Umbilical cord (tissue), 2 donors: Measurements from ENCODE around the gene CDC42BPB. TPM values are rescaled to one million over a fixed set of nuclear protein-coding genes. Genes with fewer than 3 reads are reported as not detected.
"Not testable (repeated sequence)": the region's sequence is repeated elsewhere in the genome, so short reads cannot be mapped to it uniquely, and the experiment has no call there.

Experiments used
- DNase-seq: peaks from one replicate; pipeline ENCODE4 v3.0.0-alpha.2; 2015; ENCODE audit warnings: low spot score
- total RNA-seq: library from RNA; depleted of rRNA; stranded (reverse); fragments of >200 nt; gene quantifications from one replicate; pipeline ENCODE4 v1.2.3, GENCODE V29; 2014; ENCODE audit warnings: low replicate concordance; ENCODE audit not compliant: insufficient read depth

Gene CDC42BPB
- total RNA-seq, 1 donor from 2014 or later: 99.7 TPM

- DNase-seq: peak; percentile 61
Observed at GRCh38 chr14:102928412-102929240, 128.7 kb downstream of the CDC42BPB start.

DNA sequence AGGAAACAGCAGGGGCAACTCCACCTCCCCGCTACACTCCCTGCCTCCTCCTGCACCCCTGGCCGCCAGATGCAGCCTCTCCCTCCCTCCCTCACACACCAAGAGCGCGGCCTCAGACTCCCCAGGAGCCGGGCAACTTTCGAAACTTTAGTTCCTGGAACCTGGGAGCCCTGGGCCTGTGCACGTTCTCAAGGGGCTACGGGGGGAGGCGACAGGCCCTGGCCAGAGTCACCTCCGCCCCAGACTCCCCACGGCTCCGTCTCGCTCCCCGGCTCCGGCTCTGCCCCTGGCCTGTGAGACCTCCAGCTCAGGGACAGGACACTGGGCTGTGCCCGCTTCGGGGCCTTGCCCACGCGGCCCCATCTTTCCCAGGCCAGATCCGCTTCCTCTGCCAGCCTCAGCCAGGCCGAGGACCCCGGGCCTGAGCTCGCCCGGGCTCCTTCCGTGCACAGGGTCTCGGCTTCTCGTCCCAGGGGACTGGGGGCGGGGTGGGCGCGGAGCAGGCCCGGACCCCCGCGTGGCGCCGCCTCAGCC lies 129.4 kb downstream of the CDC42BPB start:
- peak; percentile 33 for DNase-seq

DNA sequence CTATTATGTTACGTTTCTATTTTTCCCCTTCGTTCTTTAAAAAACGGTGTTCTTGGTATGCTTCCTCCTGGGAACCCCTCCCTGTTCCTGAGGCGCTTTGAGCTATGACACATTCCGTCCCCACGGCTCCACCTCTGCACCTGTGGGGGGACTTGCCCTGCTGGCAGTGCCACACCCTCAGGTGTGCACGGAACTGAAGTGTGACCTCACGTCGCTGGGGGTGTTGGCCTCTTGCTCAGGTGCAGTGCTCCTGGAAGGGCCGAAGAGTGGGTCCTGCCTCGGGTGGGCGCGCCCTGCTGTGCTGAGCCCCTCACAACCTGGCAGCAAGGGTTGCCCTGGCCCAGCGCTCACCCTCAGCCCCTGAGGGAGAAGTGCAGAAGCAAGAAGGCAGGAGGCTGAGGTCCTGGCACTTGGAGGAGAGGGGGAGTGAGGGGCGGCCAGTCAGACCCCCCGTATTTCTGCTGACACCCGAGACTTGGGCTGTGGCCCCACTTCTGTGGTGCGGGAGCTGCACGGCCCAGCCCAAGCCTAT lies 129.9 kb downstream of the CDC42BPB start:
- peak; percentile 26 for DNase-seq

- not testable (repeated sequence) for DNase-seq
Observed at GRCh38 chr14:102926840-102927239, 130.5 kb downstream of the CDC42BPB start.

DNA sequence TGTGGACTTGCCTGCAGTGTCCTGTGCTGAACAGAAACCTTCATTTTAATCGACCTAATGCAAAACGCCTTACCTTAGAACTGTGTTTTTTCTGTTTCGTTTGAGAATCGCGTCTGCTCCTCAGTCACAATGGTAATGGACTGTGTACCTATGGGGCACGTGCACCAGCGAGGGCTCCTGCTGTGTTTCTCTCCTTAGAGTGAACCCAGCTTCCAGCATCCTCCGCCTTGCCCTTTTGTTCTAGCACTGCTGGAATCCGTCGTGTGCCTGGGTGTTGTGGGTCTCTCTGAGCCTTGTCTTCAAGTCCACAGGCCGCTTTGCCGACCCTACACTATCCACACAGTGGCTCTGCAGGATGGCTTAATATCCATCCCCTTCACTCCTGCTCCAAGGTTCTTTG lies 131.2 kb downstream of the CDC42BPB start:
- no peak for DNase-seq

GRCh38 chr14:102925646-102926045 lies 131.7 kb downstream of the CDC42BPB start:
- no peak for DNase-seq

DNA sequence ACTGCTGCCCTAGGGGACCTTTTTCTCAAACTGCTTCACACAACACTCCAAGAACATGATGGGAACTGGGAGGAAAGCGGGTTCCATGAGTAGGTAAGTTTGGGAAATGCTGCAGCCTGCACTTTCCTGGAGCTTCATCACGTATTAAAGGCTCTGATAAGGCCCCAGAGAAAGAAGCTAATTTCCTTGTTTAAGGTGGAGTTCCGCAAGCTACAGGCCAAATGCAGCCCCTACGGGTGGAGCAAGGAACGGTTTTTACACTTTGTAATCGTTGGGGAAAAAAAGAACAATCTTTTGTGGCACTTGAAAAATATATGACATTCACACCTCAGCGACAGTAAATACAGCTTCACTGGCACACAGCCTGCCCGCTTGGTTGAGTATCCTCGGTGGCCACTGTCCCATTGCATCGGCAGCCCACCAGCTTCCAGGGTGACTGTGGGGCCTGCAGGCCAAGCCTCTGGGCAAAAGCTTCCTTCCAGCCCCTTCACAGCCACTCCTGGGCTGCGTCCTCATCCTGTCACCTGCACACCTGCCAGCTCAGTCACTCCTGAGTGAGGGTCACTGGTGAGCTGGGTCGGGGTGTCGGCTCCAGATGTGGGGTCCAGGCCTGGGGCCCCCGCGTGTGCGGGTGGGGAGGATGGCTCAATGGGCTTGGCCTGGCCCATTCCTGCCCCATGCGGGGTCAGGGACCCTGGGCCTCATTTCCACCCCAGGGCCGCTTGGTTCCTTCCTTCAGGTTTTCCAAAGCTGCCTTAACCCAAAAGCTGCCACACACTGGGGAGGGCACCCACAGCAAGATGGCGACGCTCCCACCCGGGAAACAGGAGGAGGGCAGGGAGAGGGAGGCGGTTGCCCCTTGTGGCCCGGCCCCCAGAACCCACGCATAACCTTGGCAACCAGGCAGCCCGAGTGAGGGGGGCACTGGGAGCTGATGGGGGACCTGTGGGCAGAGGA lies 132.4 kb downstream of the CDC42BPB start:
- no peak for DNase-seq

GRCh38 chr14:102923925-102924486 lies 133.3 kb downstream of the CDC42BPB start:
- DNase-seq: no peak

DNA sequence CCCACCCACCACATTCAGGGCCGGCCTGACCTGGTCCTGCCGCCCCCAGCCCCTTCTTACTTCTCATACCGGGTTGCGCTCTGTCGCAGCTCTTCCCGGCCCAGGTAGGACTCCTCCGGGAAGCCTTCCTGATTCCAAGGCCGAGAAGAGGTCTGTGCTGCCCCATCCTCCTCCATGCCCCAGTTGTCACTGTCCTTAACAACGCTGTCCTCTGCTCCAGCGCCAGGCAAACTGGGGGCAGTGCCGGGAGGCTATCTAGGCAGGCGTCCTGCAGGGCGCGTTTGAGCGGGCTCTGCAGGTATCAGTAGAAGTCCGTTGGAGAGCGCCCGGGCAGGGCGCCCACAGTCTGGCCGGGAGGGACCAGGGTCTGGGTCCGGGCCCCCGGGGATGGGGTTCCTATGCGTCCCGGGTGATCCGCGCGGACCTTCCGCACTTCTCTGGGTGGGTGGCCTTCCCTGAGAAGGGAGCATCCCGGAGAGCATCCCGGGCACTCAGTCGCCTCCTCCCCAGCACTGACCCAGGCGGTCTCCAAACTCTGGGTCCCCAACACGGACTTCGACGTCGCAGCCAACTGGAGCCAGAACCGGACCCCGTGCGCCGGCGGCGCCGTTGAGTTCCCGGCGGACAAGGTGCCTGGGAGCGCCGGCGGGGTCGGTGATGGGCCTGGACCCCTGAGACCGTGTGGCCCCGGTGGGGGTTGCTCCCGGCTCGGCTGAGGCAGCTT lies 134.0 kb downstream of the CDC42BPB start:
- no peak for DNase-seq

- DNase-seq: no peak
Observed at GRCh38 chr14:102922490-102923200, 134.7 kb downstream of the CDC42BPB start, which contains the start of gene AMN. Gene AMN (plus strand): TSS chr14:102922663. CDS start chr14:102922689, 26 bp downstream.

DNA sequence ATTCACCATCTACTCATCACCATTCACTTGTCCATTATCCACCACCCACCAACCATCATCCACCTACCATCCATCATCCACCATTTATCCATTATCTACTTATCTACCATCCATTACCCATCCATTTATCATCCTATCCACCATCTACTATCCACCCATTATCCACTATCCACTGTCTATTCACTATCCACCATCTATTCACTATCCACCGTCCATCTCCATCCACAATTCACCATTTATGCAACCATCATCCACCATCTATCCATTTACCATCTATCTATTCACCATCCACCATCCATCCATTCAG lies 136.4 kb downstream of the CDC42BPB start:
- DNase-seq: no peak

DNA sequence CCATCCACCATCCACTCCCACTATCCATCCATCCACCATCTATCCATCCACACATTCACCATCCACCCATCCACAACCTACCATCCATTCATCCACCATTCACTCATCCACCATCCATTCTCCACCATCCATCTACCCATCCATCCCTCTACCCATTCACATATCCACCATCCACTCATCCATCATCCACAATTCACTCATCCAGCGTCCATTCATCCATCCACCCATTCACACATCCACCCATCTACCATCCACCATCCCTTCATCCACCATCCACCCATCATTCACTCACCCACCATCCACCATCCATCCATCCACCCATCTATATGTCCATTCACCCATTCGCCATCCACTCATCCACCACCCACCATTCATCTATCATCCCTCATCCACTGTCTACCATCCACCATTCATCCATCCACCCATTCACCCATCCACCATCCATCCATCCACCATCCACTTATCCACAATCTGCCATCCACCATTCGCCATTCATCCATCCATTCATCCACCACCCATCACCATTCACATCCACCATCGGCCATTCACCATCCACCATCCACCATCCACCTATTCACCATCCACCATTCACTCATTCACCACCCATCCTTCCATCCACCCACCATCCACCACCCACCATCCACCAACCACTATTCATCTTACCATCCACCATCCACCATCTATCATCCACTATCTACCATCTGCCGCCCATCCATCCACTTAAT lies 136.9 kb downstream of the CDC42BPB start:
- no peak for DNase-seq

DNA sequence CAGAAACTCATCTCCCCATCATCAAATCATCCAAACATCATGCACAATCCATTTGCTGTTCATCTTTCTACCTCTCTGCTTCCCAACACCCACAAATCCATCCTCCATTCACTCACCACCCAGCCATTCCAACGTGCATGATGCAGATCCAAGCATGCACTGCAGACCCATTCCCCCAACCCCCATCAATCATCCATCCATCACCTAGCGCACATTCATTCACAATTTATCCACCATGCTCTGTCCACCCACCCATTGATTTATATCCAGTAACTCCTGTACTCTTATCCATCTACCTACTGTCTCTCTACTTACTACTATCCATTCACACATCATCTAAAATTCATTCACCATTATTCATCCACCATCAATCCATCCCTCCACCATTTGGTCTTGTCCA lies 138.9 kb downstream of the CDC42BPB start:
- no peak for DNase-seq

DNA sequence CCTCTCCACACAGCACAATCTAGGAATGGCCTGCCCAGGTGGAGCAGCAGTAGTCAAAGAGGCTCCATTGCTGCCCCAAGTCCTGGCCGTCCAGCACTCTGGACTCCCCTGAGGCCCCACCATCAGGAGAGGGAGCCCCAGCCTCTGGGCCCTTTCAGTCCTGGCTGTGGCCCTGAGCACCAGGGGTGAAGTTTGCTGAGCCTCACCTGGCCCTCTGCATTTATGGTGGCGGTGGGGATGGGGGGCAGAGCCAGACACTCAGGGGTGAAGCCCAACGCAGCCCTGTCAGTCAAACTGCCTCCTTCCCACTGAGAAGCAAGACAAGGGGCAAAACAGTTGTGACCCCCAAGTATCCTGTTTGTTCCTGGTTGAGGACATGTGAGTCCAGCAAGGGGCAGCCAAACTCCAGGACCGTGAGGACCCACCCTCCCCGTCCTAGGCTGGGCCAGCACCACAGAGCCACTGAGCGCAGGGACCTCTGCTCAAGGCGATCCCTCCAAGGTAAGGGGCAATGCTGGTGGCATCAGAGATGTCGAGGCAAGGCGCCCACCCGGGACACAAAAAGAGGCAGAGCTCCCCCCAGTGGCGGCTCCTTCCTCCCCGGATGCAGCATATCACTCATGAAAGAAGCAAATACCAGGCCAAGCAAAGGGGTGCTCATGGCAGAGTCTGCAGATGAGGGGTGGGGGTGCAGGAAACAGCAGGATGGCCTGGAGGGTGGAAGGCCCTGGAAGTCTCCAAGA lies 139.7 kb downstream of the CDC42BPB start:
- peak; percentile 16 for DNase-seq

DNA sequence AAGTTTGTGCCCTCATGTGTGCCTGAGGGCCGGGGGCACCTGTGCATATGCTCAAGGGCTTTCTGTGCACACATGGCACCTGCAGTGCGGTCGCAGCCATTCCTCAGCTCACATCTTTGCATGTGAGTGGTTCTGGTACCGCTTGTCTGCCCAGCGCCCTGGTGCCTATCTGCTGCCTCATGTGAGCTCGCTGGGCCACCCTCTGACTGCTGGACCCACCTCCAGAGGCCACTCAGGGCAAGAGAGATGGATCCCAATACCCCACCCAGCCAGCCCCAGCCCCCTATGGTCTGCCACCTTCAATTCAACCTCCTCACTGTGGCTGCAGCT lies 140.3 kb downstream of the CDC42BPB start:
- DNase-seq: no peak

DNA sequence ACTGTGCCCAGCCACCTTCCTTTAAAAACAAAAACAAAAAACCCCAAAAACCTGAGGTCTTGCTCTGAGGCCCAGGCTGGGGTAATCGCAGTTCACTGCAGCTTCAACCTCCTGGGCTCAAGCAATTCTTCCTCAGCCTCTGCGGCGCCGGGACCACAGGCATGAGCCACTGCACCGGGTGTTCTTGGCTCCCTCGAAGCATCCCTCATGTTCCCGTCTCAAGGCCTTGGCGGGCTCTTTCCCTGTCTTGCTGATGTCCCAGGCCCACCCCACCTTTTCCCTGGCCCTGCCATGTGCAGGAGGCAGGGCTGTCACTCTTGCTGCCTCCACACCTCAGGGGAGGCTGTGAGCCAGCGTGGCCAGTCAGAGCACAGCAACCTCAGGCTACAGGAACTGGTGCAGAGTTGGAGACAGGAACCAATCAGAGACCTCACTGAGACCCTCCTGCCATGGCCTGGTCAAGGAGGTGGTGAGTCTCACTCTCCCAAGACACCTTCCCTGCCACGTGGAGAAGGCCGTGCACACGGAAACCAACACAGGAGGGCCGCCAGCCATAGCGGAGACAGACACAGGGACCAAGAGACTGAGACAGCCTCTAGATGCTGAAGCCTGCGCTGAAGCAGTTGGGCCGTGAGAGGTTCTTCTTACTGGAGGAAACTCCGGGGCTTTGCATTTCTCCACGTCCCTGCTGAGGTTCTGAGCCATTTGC lies 140.8 kb downstream of the CDC42BPB start:
- no peak for DNase-seq

DNA sequence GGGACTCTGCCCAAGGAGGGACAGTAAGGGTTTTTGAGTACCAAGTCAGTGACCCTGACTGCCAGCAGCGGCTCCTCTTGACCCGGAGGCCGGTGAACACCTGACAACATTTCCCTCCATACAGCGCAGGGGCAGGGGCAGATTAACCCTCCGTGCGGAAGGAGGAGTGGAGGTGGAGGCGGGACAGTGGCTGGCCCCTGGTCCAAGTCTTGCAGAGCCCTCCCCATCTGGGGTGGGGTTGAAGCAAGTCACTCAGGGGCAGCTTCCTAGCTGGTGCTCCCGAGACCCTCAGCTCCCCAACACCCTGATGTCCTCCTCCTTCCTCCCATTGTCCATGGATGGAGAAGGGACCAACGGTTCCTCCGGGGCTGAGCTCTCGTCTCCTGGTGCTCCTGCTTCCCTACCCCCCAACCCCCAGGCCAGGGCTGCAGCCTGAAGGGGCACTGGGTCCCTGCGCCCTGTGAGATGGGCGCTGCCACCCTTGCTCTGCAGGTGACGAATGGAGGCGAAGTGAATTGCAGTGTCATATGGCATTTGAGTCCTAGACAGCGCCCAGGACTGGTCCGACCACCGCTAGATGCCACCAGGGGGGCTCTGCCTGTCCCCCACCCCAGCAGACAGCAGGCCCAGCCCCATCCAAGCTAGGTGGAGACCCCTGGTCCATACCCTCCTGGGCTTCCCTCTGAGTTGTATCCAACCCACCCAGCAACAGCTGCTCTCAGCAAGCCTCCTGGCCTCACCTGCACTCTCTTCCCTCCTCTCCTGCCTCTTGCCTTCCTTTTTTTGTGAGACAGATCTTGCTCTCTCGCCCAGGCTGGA lies 141.8 kb downstream of the CDC42BPB start:
- no peak for DNase-seq
